Measurements from ENCODE around the gene FLII.

The FLII gene

DNA sequence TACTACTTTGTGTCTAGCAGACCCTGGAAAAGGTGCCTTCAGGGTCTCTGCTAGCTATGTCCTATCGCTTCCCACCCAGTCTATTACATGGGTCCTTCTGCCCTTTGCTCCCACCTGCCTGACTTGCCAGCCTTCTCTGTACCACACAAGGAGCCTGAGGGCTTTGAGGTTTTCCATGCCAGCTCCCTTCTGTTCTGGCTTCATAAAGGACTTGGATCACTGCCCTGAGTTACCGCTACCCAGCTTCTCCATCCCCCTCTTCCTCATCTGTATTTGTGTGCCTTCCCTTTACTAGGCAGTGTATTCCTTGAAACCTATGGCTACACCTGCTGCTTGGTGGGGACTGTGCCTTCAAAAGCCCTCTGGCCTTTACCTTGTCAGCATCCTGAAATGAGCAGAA, 52.7 kb downstream of the FLII start:
- TF ChIP-seq, protein P1, sequence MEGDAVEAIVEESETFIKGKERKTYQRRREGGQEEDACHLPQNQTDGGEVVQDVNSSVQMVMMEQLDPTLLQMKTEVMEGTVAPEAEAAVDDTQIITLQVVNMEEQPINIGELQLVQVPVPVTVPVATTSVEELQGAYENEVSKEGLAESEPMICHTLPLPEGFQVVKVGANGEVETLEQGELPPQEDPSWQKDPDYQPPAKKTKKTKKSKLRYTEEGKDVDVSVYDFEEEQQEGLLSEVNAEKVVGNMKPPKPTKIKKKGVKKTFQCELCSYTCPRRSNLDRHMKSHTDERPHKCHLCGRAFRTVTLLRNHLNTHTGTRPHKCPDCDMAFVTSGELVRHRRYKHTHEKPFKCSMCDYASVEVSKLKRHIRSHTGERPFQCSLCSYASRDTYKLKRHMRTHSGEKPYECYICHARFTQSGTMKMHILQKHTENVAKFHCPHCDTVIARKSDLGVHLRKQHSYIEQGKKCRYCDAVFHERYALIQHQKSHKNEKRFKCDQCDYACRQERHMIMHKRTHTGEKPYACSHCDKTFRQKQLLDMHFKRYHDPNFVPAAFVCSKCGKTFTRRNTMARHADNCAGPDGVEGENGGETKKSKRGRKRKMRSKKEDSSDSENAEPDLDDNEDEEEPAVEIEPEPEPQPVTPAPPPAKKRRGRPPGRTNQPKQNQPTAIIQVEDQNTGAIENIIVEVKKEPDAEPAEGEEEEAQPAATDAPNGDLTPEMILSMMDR (IDR thresholded peaks at IDR 0.05; ENCODE audit: insufficient read depth, low read length, missing control alignments): no peak
- CTCF ChIA-PET: interaction anchor here (1.0 to 7.6 kb wide), 2 partner anchors 11 to 63 kb away, joined by 4 to 49 read pairs; no protein-coding TSS in a partner anchor
- POLR2A ChIA-PET: no interaction called here
- no peak for DNase-seq (ENCODE audit: low read depth, low spot score)
- no peak overlapping the region for H3K4me3 ChIP-seq (ENCODE audit: low read depth, low read length)

DNA sequence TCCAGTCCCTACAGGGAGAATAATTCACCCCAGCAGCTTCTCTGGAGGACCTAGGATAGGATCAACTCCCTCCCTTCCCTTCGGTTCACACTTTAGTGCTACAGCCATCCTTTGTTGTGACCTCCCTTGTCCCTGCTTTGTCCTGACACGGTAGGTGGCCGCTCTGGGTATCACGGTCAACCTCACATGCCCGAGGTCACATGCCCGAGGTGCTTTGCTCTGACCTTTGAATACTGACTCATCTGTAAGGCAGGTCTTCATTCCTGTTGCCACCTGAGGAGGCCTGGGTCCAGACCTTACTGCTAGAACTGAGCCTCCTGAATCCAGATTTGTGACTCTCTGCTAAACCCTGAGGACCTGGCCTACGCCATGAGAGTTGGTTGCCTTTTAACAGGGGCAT, 55.2 kb downstream of the FLII start:
- TF ChIP-seq, protein P1 (IDR thresholded peaks at IDR 0.05; ENCODE audit: insufficient read depth, low read length, missing control alignments): no peak
- POLR2A ChIA-PET: interaction anchor here (0.7 to 1.0 kb wide), 2 partner anchors 18 to 20 kb away, joined by 3 to 4 read pairs; partner anchors contain the start of gene ALKBH5

DNA sequence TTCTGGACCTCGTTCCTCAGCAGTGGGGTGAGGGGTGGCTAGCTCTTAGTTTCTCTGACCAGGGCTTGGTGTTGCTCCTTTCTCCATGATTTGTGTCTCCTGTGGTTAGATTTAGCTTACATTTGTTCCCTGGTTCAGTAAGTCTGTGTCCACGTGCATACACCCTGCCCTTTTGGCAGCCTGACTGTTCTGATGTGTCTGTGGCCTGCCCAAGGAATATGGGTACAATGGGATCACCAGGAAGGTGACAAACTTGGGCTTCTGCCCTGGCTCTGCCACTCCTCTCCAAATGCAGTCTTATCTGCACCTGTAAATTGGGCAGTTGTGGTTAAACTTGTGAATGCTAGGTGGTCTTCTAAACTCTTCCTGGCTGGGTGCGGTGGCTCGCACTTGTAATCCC, 57.4 kb downstream of the FLII start:
- CTCF ChIA-PET: interaction anchor here (5.8 kb wide), 1 partner anchor 16 kb away, joined by 37 read pairs; no protein-coding TSS in a partner anchor

More for the DNA sequence above, 55.2 kb downstream of the FLII start:
- H3K4me3 ChIP-seq (ENCODE audit: low read depth, low read length): no peak overlapping the region
- CTCF ChIA-PET: interaction anchor here (1.8 to 7.6 kb wide), 3 partner anchors 10 to 14 kb away, joined by 6 to 49 read pairs (median 6); no protein-coding TSS in a partner anchor
- no peak for DNase-seq (ENCODE audit: low read depth, low spot score)

DNA sequence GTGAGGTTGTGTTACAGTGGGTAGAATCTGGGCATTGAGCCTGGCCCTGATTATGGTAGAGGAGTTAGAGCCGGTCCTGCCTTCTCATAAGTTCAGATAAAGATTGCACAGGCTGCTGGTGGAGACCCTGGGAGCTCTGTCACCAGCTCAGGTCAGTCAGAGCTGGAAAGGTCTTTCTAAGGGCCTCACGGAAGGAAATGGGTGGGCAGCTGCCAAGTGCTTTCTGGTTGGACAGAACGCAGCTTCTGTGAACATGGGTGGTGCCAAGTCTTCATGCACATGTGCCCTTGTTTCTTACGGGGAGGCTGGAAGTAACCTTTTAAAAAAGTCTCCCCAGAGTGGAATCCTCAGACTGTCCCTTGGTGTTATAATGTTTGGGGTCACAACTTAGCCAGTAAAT, 60.0 kb downstream of the FLII start:
- ChIA-PET CTCF (interaction anchor here (1.4 to 5.8 kb wide), 4 partner anchors 8 to 57 kb away, joined by 3 to 37 read pairs (median 5); no protein-coding TSS in a partner anchor), POLR2A (interaction anchor here (1.3 to 1.5 kb wide), 2 partner anchors 10 to 15 kb away, joined by 6 to 8 read pairs; partner anchors contain the start of gene ALKBH5)
- TF ChIP-seq, protein P1 (IDR thresholded peaks at IDR 0.05; ENCODE audit: insufficient read depth, low read length, missing control alignments): no peak
- DNase-seq (ENCODE audit: low read depth, low spot score): no peak
- no peak overlapping the region for H3K4me3 ChIP-seq (ENCODE audit: low read depth, low read length)

More for the DNA sequence above, 57.4 kb downstream of the FLII start:
- TF ChIP-seq, protein P1 (IDR thresholded peaks at IDR 0.05; ENCODE audit: insufficient read depth, low read length, missing control alignments): no peak
- H3K4me3 ChIP-seq (ENCODE audit: low read depth, low read length): no peak overlapping the region
- no peak for DNase-seq (ENCODE audit: low read depth, low spot score)
- POLR2A ChIA-PET: no interaction called here

DNA sequence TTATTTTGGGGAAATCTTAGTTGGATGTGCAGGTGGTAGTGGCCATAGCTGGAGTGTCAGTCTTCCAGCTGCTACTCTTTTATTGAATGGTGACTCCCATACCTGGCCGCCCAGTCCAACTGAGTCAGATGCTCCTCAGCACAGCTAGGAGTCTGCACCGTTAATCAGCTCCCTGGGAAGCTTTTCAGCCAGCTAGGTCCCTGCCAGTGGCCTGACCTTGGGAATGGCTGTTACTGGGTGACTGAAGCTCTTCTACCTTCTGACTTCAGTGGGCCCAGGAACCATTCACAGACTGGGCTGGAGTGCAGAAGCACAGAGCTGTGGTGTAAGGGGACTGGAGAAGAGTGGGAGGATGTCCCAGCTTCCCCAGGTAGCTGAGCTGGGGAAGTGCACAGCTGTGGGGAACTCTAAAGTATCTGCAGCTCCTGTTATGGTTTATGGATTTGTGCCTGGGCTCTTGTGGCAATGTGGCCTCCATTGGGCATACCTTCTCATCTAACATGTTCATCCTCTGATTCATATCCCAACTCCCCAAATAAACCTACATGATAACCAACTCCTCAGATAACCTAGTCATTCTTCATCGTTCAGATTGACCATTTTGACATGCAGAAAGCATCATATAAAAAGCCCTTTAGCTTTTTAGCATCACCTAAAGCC, 60.9 kb downstream of the FLII start:
- H3K4me3 ChIP-seq (ENCODE audit: low read depth, low read length): no peak overlapping the region
- DNase-seq (ENCODE audit: low read depth, low spot score): no peak
- CTCF ChIA-PET: interaction anchor here (0.8 to 5.8 kb wide), 7 partner anchors 7 to 245 kb away, joined by 3 to 37 read pairs (median 3); no protein-coding TSS in a partner anchor
- TF ChIP-seq, protein P1 (IDR thresholded peaks at IDR 0.05; ENCODE audit: insufficient read depth, low read length, missing control alignments): no peak
- POLR2A ChIA-PET: interaction anchor here (1.3 to 1.5 kb wide), 3 partner anchors 9 to 14 kb away, joined by 3 to 8 read pairs (median 6); partner anchors contain the start of gene ALKBH5

DNA sequence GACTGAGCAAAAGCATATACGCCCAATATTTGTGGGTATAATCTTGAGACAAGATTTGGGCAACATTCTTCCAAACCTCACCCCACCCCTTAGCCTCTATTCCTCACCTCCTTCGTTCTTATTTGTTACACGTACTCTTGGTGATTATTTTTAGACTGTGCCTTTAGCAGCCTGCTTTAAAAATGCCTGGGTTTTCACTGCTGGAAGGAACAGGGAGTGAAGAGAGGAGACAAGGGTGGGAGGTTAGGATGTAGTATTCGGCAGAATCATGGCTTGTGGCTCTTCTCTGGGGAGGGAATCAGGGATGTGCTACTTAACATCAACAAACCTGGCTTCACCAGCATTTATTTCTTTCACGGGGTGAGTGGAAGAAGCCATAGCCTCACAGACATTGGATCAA, 63.3 kb downstream of the FLII start:
- TF ChIP-seq, protein P1 (IDR thresholded peaks at IDR 0.05; ENCODE audit: insufficient read depth, low read length, missing control alignments): no peak
- no peak for DNase-seq (ENCODE audit: low read depth, low spot score)
- CTCF ChIA-PET: interaction anchor here (1.5 kb wide), 1 partner anchor 22 kb away, joined by 3 read pairs; no protein-coding TSS in a partner anchor
- no peak overlapping the region for H3K4me3 ChIP-seq (ENCODE audit: low read depth, low read length)
- POLR2A ChIA-PET: no interaction called here

Data from AG04449 (cell line).